H1 (cell line): Measurements from ENCODE around the gene CCSER2. TPM values are rescaled to one million over a fixed set of nuclear protein-coding genes. Genes with fewer than 3 reads are reported as not detected.
A peak's percentile ranks its signal among the peaks of the same experiment; 100 is the strongest.

Source experiments
- ASH2L ChIP-seq: fragments of 200-600, 300-600 bp; sonication (generic); IDR thresholded peaks from one replicate; pipeline ENCODE4 v1.7.1; 2017; ENCODE audit warnings: low read length
- BACH1 ChIP-seq: IDR thresholded peaks from 2 replicates; pipeline ENCODE4 v1.6.1; 2012; ENCODE audit warnings: low read length, improper control_type of control experiment
- CBX8 ChIP-seq: fragments of 300-800, 300-1000 bp; sonication (generic); IDR thresholded peaks from 2 replicates; pipeline ENCODE4 v1.7.1; 2016; ENCODE audit warnings: low read depth, low read length, borderline replicate concordance
- CTCF ChIP-seq, 3 experiments: IDR thresholded peaks; 1 replicate in 2 of 3; 2 replicates in 1 of 3; pipeline versions ENCODE4 v1.5.1 to v1.6.1; 2011; ENCODE audit warnings: low read length in 3 of 3, mild to moderate bottlenecking in 3 of 3, inconsistent platforms in 2 of 3, low read depth in 1 of 3, moderate library complexity in 1 of 3; ENCODE audit not compliant: insufficient read depth in 1 of 3; ENCODE audit errors: control extremely low read depth in 1 of 3
- EZH2 ChIP-seq: fragments of 200-600 bp; sonication (generic); IDR thresholded peaks from 2 replicates; pipeline ENCODE4 v1.7.1; 2012; ENCODE audit warnings: low read depth, mild to moderate bottlenecking, moderate library complexity, low read length, inconsistent platforms; ENCODE audit not compliant: severe bottlenecking
- GTF2F1 ChIP-seq: IDR thresholded peaks from 2 replicates; pipeline ENCODE4 v1.6.1; 2012; ENCODE audit warnings: low read depth, low read length, improper control_type of control experiment, borderline replicate concordance
- HDAC2 ChIP-seq, 2 experiments: fragments of 300-600 bp in 1 of 2; sonication (generic) in 1 of 2; IDR thresholded peaks; 2 replicates each; pipeline ENCODE4 v1.6.1; 2011 to 2012; ENCODE audit warnings: low read depth in 2 of 2, low read length in 2 of 2, mild to moderate bottlenecking in 2 of 2, moderate library complexity in 2 of 2, borderline replicate concordance in 1 of 2, inconsistent platforms in 1 of 2
- KDM1A ChIP-seq: fragments of 200-600, 300-600 bp; sonication (generic); IDR thresholded peaks from 2 replicates; pipeline ENCODE4 v1.7.1; 2016; ENCODE audit warnings: mild to moderate bottlenecking, low read length, borderline replicate concordance
- KDM4A ChIP-seq: IDR thresholded peaks from one replicate; pipeline ENCODE4 v1.7.1; 2012; ENCODE audit warnings: low read depth, mild to moderate bottlenecking, moderate library complexity, low read length, inconsistent platforms; ENCODE audit not compliant: severe bottlenecking
- KDM5A ChIP-seq: fragments of 200-600 bp; IDR thresholded peaks from 2 replicates; pipeline ENCODE4 v1.7.1; 2012; ENCODE audit warnings: mild to moderate bottlenecking, low read length, inconsistent platforms, mixed read lengths
- NANOG ChIP-seq: IDR thresholded peaks from 2 replicates; pipeline ENCODE4 v1.6.1; 2011; ENCODE audit warnings: low read length, low read depth, mild to moderate bottlenecking, inconsistent platforms; ENCODE audit not compliant: insufficient read depth, poor library complexity, severe bottlenecking
- PHF8 ChIP-seq: fragments of 200-600 bp; sonication (generic); conservative IDR thresholded peaks from 2 replicates; pipeline ENCODE4 v1.7.1; 2012; ENCODE audit warnings: low read depth, mild to moderate bottlenecking, inconsistent platforms, low read length, moderate library complexity
- POLR2A ChIP-seq, 2 experiments: IDR thresholded peaks; 1 replicate in 1 of 2; 2 replicates in 1 of 2; pipeline ENCODE4 v1.6.1; 2011; ENCODE audit warnings: low read depth in 2 of 2, low read length in 2 of 2, mild to moderate bottlenecking in 2 of 2; ENCODE audit errors: control extremely low read depth in 1 of 2
- POLR2AphosphoS5 ChIP-seq: IDR thresholded peaks from 2 replicates; pipeline ENCODE4 v1.6.1; 2011; ENCODE audit warnings: low read depth, low read length
- SIN3A ChIP-seq, 2 experiments: IDR thresholded peaks in 1 of 2; conservative IDR thresholded peaks in 1 of 2; 2 replicates each; pipeline ENCODE4 v1.6.1; 2011 to 2012; ENCODE audit warnings: low read length in 2 of 2, improper control_type of control experiment in 1 of 2, low read depth in 1 of 2, mild to moderate bottlenecking in 1 of 2
- SIRT6 ChIP-seq: IDR thresholded peaks from one replicate; pipeline ENCODE4 v1.7.1; 2012; ENCODE audit warnings: low read length, inconsistent platforms
- SP1 ChIP-seq: IDR thresholded peaks from 2 replicates; pipeline ENCODE4 v1.6.1; 2011; ENCODE audit warnings: low read depth, low read length
- TAF7 ChIP-seq: optimal IDR thresholded peaks from 2 replicates; pipeline ENCODE3; 2011; ENCODE audit warnings: low read depth, mild to moderate bottlenecking, inconsistent platforms, low read length, moderate library complexity, borderline replicate concordance
- TCF12 ChIP-seq: IDR thresholded peaks from 2 replicates; pipeline ENCODE4 v1.6.1; 2011; ENCODE audit warnings: low read depth, mild to moderate bottlenecking, low read length
- YY1 ChIP-seq: IDR thresholded peaks from 2 replicates; pipeline ENCODE4 v1.6.1; 2011; ENCODE audit warnings: low read depth, mild to moderate bottlenecking, low read length
- ZNF274 ChIP-seq: IDR thresholded peaks from 2 replicates; pipeline ENCODE4 v1.7.0; 2012; ENCODE audit warnings: low read length, borderline replicate concordance; ENCODE audit errors: extremely low read depth
- polyA plus RNA-seq, 7 experiments: library from polyadenylated mRNA; depleted of rRNA in 3 of 7; stranded (reverse) in 5 of 7; unstranded in 2 of 7; fragments of >200 nt in 5 of 7; fragments of 200-250 nt in 2 of 7; gene quantifications; 1 replicate in 5 of 7; 2 replicates in 1 of 7; 4 replicates in 1 of 7; pipeline versions ENCODE4 v1.2.1 to v1.2.3, GENCODE V29; 2011 to 2013; ENCODE audit warnings: missing spikeins in 2 of 7, mixed read lengths in 2 of 7
- total RNA-seq: library from RNA; stranded (reverse); fragmentation: NEBNext Ultra II Directional; extraction: Animal tissue kit (Norgen Biotek cat#: 25700); gene quantifications from 2 replicates; pipeline ENCODE4 v1.2.1, GENCODE V29; 2021

CCSER2 gene
- total and polyA plus RNA-seq, 2 of the 8 experiments (the other 6 are each of a cell fraction or from before 2014, with no cell fraction given), result 6.9 to 30.5 TPM

DNA sequence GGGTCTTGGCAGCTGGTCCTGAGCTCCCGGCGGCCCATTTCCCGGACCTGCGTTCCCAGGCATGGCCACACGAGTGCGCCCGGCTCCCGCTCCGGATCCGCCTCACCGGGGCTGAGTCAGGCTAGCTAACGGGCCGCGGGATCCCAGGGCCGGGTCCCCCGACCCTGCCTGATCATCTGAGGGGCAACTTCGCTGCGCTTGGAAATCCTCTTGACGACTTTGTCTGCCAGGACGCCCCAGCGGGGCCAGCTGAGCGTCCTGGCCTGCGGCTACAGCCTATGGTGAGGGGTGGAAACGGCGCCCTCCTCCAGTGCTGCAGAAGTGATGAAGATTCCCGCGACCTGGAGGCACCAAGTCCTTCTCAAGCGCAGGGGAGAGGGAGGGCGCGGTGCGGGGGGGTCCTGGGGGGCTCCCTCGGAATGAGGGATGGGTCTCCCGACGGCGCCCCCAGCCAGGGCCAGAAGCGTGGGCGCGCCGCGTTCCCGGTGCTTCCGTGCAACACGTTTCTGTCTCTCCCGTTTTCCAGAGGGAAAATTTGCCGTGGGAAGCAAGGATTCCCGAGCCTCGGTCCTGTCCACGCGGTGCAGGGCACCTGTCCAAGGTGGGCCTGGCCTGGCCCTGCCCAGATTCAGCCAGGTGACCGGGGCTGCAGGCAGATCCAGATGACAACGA is 212.4 kb downstream of the CCSER2 start (continued):
- TF ChIP-seq BACH1 (peak; percentile 57), POLR2AphosphoS5 (no peak), NANOG (no peak), KDM1A (peak; percentile 86), ZNF274 (no peak), CTCF (IDR thresholded peaks at IDR 0.05; ENCODE audit: control extremely low read depth in 1 of 3, insufficient read depth in 1 of 3, low read depth in 1 of 3, low read length in 3 of 3) (peak; percentile 82 to 94 (median 87)), CBX8 (no peak), TCF12 (0 out of 2 replicates have a peak, but pooled peaks have one; percentile 53), ASH2L (peak; percentile 74), SIN3A (conservative IDR thresholded peaks at IDR 0.05 in 1 of 2, IDR thresholded peaks at IDR 0.05 in 1 of 2; ENCODE audit: low read depth in 1 of 2, low read length in 2 of 2) (0 out of 4 replicates have a peak, but pooled peaks of 1 of the 2 experiments have one; percentile 5), KDM5A (no peak), SP1 (no peak), POLR2A (IDR thresholded peaks at IDR 0.05; ENCODE audit: control extremely low read depth in 1 of 2, low read depth in 2 of 2, low read length in 2 of 2) (no peak), GTF2F1 (no peak), SIRT6 (no peak), YY1 (0 out of 2 replicates have a peak, but pooled peaks have one; percentile 31), EZH2 (peak; percentile 41), KDM4A (peak; percentile 72), PHF8 (0 out of 2 replicates have a peak, but pooled peaks have one; percentile 28), TAF7 (no peak), HDAC2 (IDR thresholded peaks at IDR 0.05; ENCODE audit: borderline replicate concordance in 1 of 2, low read depth in 2 of 2, low read length in 2 of 2) (peak in 1 of 2 experiments; percentile 78; a peak in 1 of 4 replicates)
